ENCODE results near the gene SMG7.

SMG7 gene

DNA sequence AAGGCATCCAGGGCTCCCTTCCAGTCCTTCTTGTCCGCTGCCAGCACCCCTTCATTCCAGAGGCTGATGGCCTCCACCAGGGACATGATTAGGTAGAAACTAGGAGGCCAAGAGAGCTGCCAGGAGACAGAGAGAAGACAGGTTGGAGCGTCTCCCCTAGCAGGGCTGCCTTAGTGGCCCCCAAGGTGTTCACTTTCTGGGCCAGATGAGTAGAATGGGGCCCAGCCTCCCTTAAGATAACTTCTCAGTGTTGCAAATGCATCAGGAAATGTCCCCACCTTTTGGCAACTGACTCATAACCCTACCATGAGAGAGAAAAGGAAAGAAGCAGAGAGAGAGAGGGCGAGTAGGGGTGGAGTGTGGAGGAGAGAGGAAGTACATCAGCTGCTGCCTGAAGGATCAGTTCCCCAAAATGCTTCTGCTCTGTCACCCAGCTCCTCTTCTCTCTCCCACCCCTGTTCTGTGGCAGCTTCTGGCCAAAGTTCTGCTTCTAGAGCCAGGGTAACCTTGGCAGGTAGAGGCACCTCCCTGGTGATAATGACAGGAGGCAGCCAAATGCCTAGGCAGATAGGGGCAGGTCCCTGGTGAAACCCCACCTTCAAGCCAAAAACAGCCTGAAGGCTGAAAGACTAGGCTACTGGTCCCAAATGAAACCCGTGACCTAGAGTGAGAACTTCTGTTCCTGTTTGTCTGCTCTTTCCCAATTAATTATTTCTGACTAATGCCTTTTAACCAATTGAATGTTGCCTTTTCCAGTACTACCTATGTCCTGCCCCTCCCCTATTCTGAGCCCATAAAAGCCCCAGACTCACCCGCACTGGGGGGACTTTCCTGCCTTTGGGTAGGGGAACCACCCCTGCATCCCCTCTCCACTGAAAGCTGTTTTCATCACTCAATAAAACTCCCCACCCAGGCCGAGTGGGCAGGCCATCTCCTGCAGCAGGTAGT, 118.2 kb downstream of the SMG7 start, which contains the start of gene NCF2:
TSS of gene NCF2 (minus strand) at position 216 of the 948 bp plus-strand sequence. CDS start at position 86, 130 bp downstream.
- DNase-seq: no peak

DNA sequence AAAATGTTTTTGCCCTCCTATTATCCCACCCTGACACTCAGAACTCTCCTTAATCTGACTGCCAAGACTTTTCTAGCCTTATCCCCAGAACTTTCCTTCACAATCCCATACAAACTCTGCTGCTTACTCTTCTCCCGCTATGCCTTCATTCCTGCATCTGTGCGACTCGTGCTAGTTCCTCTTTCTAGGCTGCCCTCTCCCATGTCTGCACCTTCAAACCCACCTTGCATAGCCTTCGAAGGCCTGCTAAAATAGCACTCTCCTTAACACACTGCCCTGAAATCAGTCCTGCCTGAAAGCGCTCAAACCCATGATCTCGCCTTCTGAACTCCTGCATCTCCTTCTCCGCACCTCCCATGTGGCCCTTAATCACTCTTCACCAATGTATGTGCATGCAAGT, 120.4 kb downstream of the SMG7 start:
- no peak for DNase-seq

DNA sequence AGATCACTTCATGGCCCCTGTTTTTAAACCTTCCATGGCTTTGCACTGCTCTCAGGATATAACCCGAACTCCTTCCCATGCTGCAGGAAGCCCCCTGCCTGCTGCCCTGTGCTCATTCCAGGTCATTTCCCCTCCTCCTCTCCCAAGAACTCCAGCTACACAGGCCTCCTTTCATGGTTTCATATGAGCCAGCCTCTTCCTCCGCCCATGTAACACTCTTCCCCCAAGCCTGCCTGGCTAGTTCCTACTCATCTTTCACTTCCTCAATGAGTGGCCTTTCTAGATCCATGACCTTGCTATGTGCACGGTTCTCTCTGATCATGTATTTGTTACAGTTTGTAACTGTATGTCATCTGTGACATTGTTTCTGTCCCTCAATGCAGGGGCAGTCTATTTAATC, 121.1 kb downstream of the SMG7 start:
- DNase-seq: peak; percentile 10

DNA sequence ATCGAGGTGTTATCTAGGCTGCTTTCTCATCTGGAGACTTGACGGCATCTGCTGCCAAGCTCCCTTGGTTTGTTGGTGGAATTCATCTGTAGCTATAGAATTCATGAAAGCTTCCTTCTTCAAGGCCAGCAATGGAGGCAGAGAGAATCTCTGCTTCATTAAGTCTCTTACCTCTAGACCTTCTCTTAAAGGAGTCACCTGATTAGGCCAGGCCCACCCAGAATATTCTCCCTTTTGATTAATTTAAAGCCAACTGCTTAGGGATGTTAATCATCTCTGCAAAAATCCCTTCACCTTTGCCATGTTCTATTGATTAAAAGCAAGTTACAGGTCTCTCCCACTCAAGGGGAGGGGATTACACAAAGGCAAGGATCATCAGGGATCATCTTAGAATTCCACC, 123.2 kb downstream of the SMG7 start:
- no peak for DNase-seq

DNA sequence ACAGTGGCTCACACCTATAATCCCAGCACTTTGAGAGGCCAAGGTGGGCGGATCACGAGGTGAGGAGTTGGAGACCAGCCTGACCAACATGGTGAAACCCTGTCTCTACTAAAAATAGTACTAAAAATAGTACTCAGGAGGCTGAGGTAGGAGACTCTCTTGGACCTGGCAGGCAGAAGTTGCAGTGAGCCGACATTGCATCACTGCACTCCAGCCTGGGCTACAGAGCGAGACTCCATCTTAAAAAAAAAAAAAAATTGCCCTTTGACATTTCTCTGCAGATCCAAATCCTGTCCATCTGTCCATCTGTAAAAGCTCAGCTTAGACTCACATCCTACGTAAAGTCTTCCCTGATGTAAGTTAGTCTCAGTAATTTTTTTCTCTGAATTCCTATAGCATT, 124.2 kb downstream of the SMG7 start:
- no peak for DNase-seq

DNA sequence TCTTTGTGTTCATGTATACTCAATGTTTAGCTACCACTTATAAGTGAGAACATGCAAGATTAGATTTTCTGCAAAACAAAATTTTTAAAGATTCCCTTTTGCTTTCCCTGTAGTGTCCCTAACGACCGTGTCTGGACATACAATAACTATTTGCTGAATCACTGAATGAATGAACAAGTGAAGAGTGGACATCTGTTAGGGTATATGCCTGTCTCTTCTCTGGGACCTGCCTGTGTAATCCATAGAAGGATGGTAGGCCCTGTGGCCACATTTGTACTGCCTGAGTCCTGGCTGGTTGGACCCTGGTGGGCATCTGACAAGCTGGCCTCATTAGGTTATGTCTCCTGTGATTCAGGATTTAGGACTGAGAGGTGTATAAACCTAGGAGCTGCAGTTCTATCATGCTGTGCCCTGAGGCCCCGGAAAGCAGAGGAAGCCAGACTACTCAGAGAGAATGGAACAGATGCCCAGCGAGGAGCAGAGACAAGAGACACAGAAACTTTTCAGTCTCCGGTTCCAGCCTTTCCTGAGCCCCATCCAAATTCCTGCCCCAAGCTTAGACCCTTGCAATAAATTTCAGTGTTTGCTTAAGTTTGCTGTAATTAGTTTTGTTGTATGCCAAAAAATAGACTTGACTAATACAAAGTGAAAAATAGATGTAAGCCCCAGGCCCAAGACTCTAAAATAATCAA, 125.5 kb downstream of the SMG7 start:
- no peak for DNase-seq

DNA sequence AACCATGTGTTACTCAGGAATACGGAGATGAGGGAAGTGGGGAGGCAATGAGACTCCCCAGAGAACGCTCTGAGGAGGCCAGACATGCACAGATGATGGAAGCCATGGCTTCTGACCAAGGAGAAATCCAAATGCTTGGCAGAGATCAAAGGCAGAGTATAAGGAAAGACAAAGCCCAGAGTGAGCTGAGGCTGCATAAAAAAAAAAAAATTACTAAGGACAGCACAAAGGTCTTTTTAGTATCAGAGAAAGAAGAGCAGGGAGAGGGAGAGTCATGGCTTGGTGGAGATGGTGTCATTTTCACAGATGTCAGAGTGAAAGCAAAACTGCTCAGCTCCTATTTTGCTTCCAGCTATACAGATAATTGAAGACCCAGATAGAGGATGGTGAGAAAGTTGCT, 126.1 kb downstream of the SMG7 start:
- peak; percentile 10 for DNase-seq

DNA sequence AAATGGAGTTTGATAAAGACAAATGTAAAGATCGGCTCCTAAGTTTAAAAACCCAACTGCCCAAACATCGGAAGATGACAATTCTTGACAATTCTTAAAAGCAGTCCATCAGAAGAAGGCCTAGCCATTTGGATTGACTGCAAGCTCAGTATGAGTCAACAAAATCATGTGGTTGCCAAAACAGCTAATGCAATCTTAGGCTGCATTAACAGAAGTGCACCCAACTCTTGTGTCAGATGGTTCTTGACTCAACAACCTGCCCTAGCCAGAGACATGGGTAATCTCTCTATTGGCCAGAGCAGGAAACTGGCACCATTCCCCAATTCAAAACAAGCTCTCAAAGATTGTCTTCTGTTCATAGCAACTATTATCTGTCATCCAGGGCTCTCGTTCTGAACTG, 127.8 kb downstream of the SMG7 start:
- DNase-seq: no peak

DNA sequence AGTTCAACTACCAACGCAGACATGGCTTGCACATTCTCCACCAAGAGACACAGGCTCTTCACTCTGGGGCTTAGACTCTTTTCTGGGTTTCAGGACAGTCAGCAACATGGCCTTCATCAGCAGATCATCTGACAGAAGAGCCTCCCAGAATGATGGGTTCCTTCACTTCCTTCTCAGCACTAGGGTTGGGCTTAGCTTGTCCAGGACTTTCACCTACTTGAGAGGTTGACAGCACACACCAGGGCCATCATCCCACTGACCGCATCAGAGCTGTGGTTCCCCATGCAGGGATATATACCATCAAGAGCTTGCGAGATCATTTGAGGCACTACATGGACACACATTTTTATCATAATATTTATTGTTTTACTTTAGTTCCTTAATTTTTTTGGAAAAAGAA, 128.3 kb downstream of the SMG7 start:
- DNase-seq: no peak

DNA sequence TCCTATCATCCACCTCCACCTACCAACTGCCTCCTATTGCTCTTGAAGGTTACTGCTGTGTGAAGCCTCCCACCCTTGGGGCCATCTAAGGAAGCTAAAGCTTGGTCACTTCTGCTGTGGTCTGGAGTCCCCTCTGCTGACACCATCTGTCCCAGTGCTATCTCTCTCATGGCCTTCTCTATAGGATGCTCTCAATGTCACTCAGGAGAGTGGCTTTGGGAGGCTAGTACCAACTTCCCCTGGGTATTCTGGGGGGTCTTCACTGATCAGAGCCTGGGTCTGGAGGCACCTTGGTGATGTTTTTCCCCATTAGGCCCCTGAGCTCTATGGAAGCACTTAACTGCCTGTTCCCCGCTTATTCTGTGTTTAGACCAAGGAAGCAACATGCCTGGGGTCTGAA, 130.2 kb downstream of the SMG7 start:
- no peak for DNase-seq
